Neural cell (in vitro differentiated cells): ENCODE results near the gene CAMKV. TPM values are rescaled to one million over a fixed set of nuclear protein-coding genes. Genes with fewer than 3 reads are reported as not detected.
A peak's percentile ranks its signal among the peaks of the same experiment; 100 is the strongest.

Source experiments
- H2AFZ ChIP-seq: fragments of 200-600, 300-800 bp; sonication (generic), shearing (Covaris generic); 2 replicates; pipeline ENCODE4 v1.6.0; 2014; ENCODE audit warnings: low read depth, mild to moderate bottlenecking, antibody characterized with exemption, low read length, moderate library complexity
- H3F3A ChIP-seq: fragments of 200-600 bp; shearing (Covaris generic); 2 replicates; pipeline ENCODE4 v1.6.1; 2016; ENCODE audit warnings: mild to moderate bottlenecking, moderate library complexity, mixed read lengths, antibody characterized with exemption, low read length; ENCODE audit not compliant: insufficient read depth, poor library complexity, severe bottlenecking
- H3K27ac ChIP-seq: fragments of 200-600, 300-800 bp; sonication (generic), shearing (Covaris generic); 2 replicates; pipeline ENCODE4 v1.5.1; 2014; ENCODE audit warnings: mild to moderate bottlenecking, low read length, moderate library complexity
- H3K27me3 ChIP-seq: fragments of 300-800, 200-600 bp; sonication (generic), shearing (Covaris generic); 2 replicates; pipeline ENCODE4 v1.6.0; 2014; ENCODE audit warnings: mild to moderate bottlenecking, low read depth, low read length, moderate library complexity; ENCODE audit not compliant: insufficient read depth
- H3K36me3 ChIP-seq: fragments of 300-800, 200-600 bp; sonication (generic), shearing (Covaris generic); 2 replicates; pipeline ENCODE4 v1.5.1; 2014; ENCODE audit warnings: mild to moderate bottlenecking, antibody characterized with exemption, low read length, moderate library complexity; ENCODE audit not compliant: insufficient read depth
- H3K4me2 ChIP-seq: fragments of 300-800, 200-600 bp; sonication (generic), shearing (Covaris generic); 2 replicates; pipeline ENCODE4 v1.6.0; 2014; ENCODE audit warnings: mild to moderate bottlenecking, low read length
- H3K4me3 ChIP-seq: fragments of 300-800, 200-600 bp; sonication (generic), shearing (Covaris generic); 2 replicates; pipeline ENCODE4 v1.5.1; 2014; ENCODE audit warnings: mild to moderate bottlenecking, low read length, moderate library complexity
- H3K79me2 ChIP-seq: fragments of 200-600 bp; shearing (Covaris generic); replicated peaks from 2 replicates; pipeline ENCODE4 v1.6.0; 2014; ENCODE audit warnings: mild to moderate bottlenecking, low read length, moderate library complexity; ENCODE audit not compliant: insufficient read depth
- H3K9ac ChIP-seq: fragments of 300-800, 200-600 bp; sonication (generic), shearing (Covaris generic); 2 replicates; pipeline ENCODE4 v1.6.1; 2016; ENCODE audit warnings: mild to moderate bottlenecking, low read length, mixed read lengths
- H3K9me2 ChIP-seq: fragments of 200-600 bp; shearing (Covaris generic); 2 replicates; pipeline ENCODE4 v1.6.1; 2016; ENCODE audit warnings: mild to moderate bottlenecking, low read length, mixed read lengths; ENCODE audit not compliant: insufficient read depth
- H3K9me3 ChIP-seq: fragments of 200-600, 300-800 bp; sonication (generic), shearing (Covaris generic); 2 replicates; pipeline ENCODE4 v1.6.1; 2016; ENCODE audit warnings: mild to moderate bottlenecking, mixed run types, low read length, moderate library complexity, mixed read lengths
- H4K20me1 ChIP-seq: fragments of 200-600 bp; shearing (Covaris generic); 2 replicates; pipeline ENCODE4 v1.6.1; 2016; ENCODE audit warnings: mild to moderate bottlenecking, mixed run types; ENCODE audit not compliant: insufficient read depth
- EP300 ChIP-seq: fragments of 450-650 bp; conservative IDR thresholded peaks from 2 replicates; pipeline ENCODE4 v1.6.1; 2014; ENCODE audit warnings: antibody characterized with exemption, mild to moderate bottlenecking, moderate library complexity; ENCODE audit not compliant: poor library complexity, severe bottlenecking
- EZH2 ChIP-seq: fragments of 200-600, 300-800 bp; shearing (Covaris generic), sonication (generic); IDR thresholded peaks from 2 replicates; pipeline ENCODE4 v1.6.1; 2014; ENCODE audit warnings: antibody characterized with exemption, low read length, borderline replicate concordance, mild to moderate bottlenecking; ENCODE audit not compliant: insufficient read depth, poor library complexity, severe bottlenecking
- POLR2AphosphoS5 ChIP-seq: IDR thresholded peaks from 2 replicates; pipeline ENCODE4 v1.6.1; 2012
- RAD21 ChIP-seq: fragments of 450-650 bp; conservative IDR thresholded peaks from 2 replicates; pipeline ENCODE4 v1.6.1; 2014; ENCODE audit warnings: antibody characterized with exemption, mild to moderate bottlenecking, moderate library complexity
- SMC3 ChIP-seq: fragments of 450-650 bp; conservative IDR thresholded peaks from 2 replicates; pipeline ENCODE4 v1.6.1; 2014; ENCODE audit warnings: antibody characterized with exemption, mild to moderate bottlenecking, moderate library complexity; ENCODE audit not compliant: poor library complexity
- TAF1 ChIP-seq: IDR thresholded peaks from 2 replicates; pipeline ENCODE4 v1.6.1; 2012; ENCODE audit warnings: low read depth
- polyA plus RNA-seq: library from polyadenylated mRNA; depleted of rRNA; stranded (reverse); fragments of >200 nt; gene quantifications from 2 replicates; pipeline ENCODE4 v1.2.3, GENCODE V29; 2014
- TF ChIP-seq, protein P1 (sequence below): fragments of 450-650 bp; IDR thresholded peaks from 2 replicates; pipeline ENCODE4 v1.5.1; 2014; ENCODE audit warnings: antibody characterized with exemption, mild to moderate bottlenecking, moderate library complexity; ENCODE audit not compliant: poor library complexity, severe bottlenecking
- TF ChIP-seq, protein P2 (sequence below): IDR thresholded peaks from 2 replicates; pipeline ENCODE4 v1.6.1; 2012; ENCODE audit warnings: borderline replicate concordance

The CAMKV gene
- polyA plus RNA-seq, 1 donor from 2014 or later = 293 TPM

- Histone ChIP-seq H3K79me2 (peaks cover 55% of the 10 kb centered on the region), H3K36me3 (no peaks in the 10 kb centered on the region), H4K20me1 (no peaks in the 10 kb centered on the region), H3K9me2 (no peaks in the 10 kb centered on the region), H3K27ac (peak overlapping the region; percentile 71), H3K9me3 (no peaks in the 10 kb centered on the region), H2AFZ (no peak overlapping the region), H3K4me2 (peak overlapping the region; percentile 84), H3K4me3 (peak overlapping the region; percentile 94), H3K27me3 (no peaks in the 10 kb centered on the region), H3F3A (no peaks in the 10 kb centered on the region), H3K9ac (peak overlapping the region; percentile 88)
- TF ChIP-seq SMC3 (no peak), RAD21 (no peak), TAF1 (no peak), POLR2AphosphoS5 (no peak), EP300 (no peak), EZH2 (no peak)
- TF ChIP-seq, protein P1, sequence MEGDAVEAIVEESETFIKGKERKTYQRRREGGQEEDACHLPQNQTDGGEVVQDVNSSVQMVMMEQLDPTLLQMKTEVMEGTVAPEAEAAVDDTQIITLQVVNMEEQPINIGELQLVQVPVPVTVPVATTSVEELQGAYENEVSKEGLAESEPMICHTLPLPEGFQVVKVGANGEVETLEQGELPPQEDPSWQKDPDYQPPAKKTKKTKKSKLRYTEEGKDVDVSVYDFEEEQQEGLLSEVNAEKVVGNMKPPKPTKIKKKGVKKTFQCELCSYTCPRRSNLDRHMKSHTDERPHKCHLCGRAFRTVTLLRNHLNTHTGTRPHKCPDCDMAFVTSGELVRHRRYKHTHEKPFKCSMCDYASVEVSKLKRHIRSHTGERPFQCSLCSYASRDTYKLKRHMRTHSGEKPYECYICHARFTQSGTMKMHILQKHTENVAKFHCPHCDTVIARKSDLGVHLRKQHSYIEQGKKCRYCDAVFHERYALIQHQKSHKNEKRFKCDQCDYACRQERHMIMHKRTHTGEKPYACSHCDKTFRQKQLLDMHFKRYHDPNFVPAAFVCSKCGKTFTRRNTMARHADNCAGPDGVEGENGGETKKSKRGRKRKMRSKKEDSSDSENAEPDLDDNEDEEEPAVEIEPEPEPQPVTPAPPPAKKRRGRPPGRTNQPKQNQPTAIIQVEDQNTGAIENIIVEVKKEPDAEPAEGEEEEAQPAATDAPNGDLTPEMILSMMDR = no peak
- TF ChIP-seq, protein P2, sequence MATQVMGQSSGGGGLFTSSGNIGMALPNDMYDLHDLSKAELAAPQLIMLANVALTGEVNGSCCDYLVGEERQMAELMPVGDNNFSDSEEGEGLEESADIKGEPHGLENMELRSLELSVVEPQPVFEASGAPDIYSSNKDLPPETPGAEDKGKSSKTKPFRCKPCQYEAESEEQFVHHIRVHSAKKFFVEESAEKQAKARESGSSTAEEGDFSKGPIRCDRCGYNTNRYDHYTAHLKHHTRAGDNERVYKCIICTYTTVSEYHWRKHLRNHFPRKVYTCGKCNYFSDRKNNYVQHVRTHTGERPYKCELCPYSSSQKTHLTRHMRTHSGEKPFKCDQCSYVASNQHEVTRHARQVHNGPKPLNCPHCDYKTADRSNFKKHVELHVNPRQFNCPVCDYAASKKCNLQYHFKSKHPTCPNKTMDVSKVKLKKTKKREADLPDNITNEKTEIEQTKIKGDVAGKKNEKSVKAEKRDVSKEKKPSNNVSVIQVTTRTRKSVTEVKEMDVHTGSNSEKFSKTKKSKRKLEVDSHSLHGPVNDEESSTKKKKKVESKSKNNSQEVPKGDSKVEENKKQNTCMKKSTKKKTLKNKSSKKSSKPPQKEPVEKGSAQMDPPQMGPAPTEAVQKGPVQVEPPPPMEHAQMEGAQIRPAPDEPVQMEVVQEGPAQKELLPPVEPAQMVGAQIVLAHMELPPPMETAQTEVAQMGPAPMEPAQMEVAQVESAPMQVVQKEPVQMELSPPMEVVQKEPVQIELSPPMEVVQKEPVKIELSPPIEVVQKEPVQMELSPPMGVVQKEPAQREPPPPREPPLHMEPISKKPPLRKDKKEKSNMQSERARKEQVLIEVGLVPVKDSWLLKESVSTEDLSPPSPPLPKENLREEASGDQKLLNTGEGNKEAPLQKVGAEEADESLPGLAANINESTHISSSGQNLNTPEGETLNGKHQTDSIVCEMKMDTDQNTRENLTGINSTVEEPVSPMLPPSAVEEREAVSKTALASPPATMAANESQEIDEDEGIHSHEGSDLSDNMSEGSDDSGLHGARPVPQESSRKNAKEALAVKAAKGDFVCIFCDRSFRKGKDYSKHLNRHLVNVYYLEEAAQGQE = peak; percentile 51
Measured at GRCh38 chr3:49867871-49868321, 1.8 kb downstream of the CAMKV start.

DNA sequence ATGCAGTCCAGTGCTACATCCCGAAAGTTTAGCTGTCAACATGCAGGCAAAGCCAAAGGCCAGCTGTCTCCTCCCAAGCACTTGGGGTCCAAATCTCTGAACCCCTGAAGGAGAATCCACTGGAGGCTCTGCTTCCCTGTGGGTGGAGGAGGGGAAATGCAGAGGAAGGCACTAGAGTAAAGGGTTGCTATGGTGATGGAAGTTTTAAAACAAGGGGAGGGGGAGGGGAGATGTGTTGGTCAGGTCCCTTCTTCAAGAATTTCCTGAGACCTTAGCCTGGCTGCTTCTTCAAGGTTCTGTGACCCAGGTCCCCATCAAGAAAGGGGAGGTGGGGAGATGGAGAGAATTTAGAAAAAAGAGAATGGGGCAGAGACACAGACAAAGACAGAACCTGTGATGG lies 2.3 kb downstream of the CAMKV start:
- Histone ChIP-seq H3K79me2 (peaks cover 55% of the 10 kb centered on the region), H3K9me2 (no peaks in the 10 kb centered on the region), H3F3A (no peaks in the 10 kb centered on the region), H3K4me3 (peak overlapping the region; percentile 94), H4K20me1 (no peaks in the 10 kb centered on the region), H3K9me3 (no peaks in the 10 kb centered on the region), H3K36me3 (no peaks in the 10 kb centered on the region), H3K4me2 (peak overlapping the region; percentile 84), H3K27me3 (no peaks in the 10 kb centered on the region), H3K9ac (peak overlapping the region; percentile 88), H2AFZ (no peak overlapping the region), H3K27ac (peak overlapping the region; percentile 71)
- TF ChIP-seq, protein P2 = no peak
- TF ChIP-seq EP300 = peak; percentile 11
- peak; percentile 11 for TF ChIP-seq RAD21
